HepG2 (cell line): ENCODE measurements around the gene EP300.

Source experiments
- CREB1 ChIP-seq, 2 experiments: fragments of 450-650 bp in 1 of 2; IDR thresholded peaks; 2 replicates each; pipeline ENCODE4 v1.6.1; 2016 to 2017; ENCODE audit warnings: control low read depth in 1 of 2, mild to moderate bottlenecking in 1 of 2, missing compliant biosample characterization in 1 of 2, missing genetic modification characterization in 1 of 2
- FOSL1 ChIP-seq: sonication (generic); formaldehyde crosslinking; IDR thresholded peaks from 2 replicates; pipeline ENCODE4 v1.9.0; 2021; ENCODE audit warnings: missing genetic modification reagents, borderline replicate concordance
- FOXM1 ChIP-seq: sonication (generic); formaldehyde crosslinking; IDR thresholded peaks from 2 replicates; pipeline ENCODE4 v1.5.0; 2020; ENCODE audit warnings: missing genetic modification reagents
- HMGA1 ChIP-seq: sonication (generic); formaldehyde crosslinking; conservative IDR thresholded peaks from 2 replicates; pipeline ENCODE4 v1.4.0; 2020; ENCODE audit warnings: missing genetic modification reagents
- HNF4A ChIP-seq: sonication (generic); formaldehyde crosslinking; IDR thresholded peaks from 2 replicates; pipeline ENCODE4 v1.4.0; 2020; ENCODE audit warnings: missing genetic modification reagents
- NONO ChIP-seq, 2 experiments: fragments of 450-650 bp in 1 of 2; sonication (generic) in 1 of 2; formaldehyde crosslinking in 1 of 2; IDR thresholded peaks in 1 of 2; conservative IDR thresholded peaks in 1 of 2; 2 replicates each; pipeline versions ENCODE4 v1.6.1 to v1.8.0; 2017 to 2022; ENCODE audit warnings: mild to moderate bottlenecking in 1 of 2, missing genetic modification reagents in 1 of 2, moderate library complexity in 1 of 2
- RAD21 ChIP-seq: fragments of 450-650 bp; formaldehyde crosslinking; IDR thresholded peaks from 2 replicates; pipeline ENCODE4 v1.5.0; 2020; ENCODE audit warnings: mild to moderate bottlenecking
- SNRNP70 ChIP-seq: fragments of 200-400 bp; formaldehyde crosslinking; IDR thresholded peaks from 2 replicates; pipeline ENCODE4 v1.6.1; 2017; ENCODE audit warnings: mild to moderate bottlenecking, low read depth, low read length, moderate library complexity
- ZNF510 ChIP-seq: sonication (generic); formaldehyde crosslinking; IDR thresholded peaks from 2 replicates; pipeline ENCODE4 v1.4.0; 2020; ENCODE audit warnings: low read depth, mild to moderate bottlenecking, missing genetic modification reagents
- ZNF609 ChIP-seq: sonication (generic); formaldehyde crosslinking; IDR thresholded peaks from 2 replicates; pipeline ENCODE4 v1.4.0; 2020; ENCODE audit warnings: mild to moderate bottlenecking, missing genetic modification reagents, borderline replicate concordance
- TF ChIP-seq, protein P1 (sequence below): sonication (generic); formaldehyde crosslinking; IDR thresholded peaks from 2 replicates; pipeline ENCODE4 v1.4.0; 2020; ENCODE audit warnings: missing genetic modification reagents
- TF ChIP-seq, protein P2 (sequence below), 2 experiments: IDR thresholded peaks; 2 replicates each; pipeline ENCODE4 v1.6.1; 2011 to 2012; ENCODE audit warnings: low read length in 2 of 2, borderline replicate concordance in 1 of 2, low read depth in 1 of 2, mild to moderate bottlenecking in 1 of 2, moderate library complexity in 1 of 2
- TF ChIP-seq, protein P3 (sequence below): sonication (generic); formaldehyde crosslinking; IDR thresholded peaks from 2 replicates; pipeline ENCODE4 v1.8.1; 2023; ENCODE audit warnings: mild to moderate bottlenecking, missing genetic modification reagents, borderline replicate concordance
- TF ChIP-seq, protein P4 (sequence below): sonication (generic); formaldehyde crosslinking; IDR thresholded peaks from 2 replicates; pipeline ENCODE4 v1.5.0; 2020; ENCODE audit warnings: missing genetic modification reagents

DNA sequence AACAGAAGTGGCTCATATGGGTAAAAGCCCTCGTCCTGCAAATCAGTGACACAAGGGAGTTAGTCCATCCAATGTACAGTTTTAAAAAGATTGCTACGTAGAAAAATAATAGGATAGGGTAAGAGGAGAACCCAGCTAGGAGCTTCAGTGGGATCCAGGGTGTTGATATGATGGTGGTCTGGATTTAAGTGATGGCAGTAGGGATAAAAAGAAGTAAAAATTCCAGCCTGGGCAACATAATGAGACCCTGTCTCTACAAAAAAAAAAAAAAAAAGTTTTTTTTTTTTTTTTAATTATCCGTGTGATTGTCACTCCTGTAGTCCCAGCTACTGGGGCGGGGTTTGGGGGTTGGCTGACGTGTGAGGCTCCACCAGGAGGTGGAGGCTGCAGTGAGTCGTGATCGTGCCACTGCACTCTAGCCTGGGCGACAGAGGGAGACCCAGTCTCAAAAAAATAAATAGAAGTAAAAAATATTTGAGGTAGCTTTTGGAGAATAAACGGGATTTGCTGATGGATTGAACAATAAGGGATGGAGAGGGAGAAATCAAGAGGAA lies 105.7 kb downstream of the EP300 start:
- TF ChIP-seq, protein P1, sequence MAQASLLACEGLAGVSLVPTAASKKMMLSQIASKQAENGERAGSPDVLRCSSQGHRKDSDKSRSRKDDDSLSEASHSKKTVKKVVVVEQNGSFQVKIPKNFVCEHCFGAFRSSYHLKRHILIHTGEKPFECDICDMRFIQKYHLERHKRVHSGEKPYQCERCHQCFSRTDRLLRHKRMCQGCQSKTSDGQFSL (CRISPR knock-in tag): no peak
- TF ChIP-seq FOXM1 (CRISPR knock-in tag) (no peak), ZNF609 (CRISPR knock-in tag) (no peak), NONO (IDR thresholded peaks at IDR 0.05) (no peak), NONO (CRISPR knock-in tag; conservative IDR thresholded peaks at IDR 0.05) (no peak), SNRNP70 (no peak), ZNF510 (CRISPR knock-in tag) (no peak), CREB1 (IDR thresholded peaks at IDR 0.05) (no peak), CREB1 (CRISPR knock-in tag; IDR thresholded peaks at IDR 0.05) (no peak), HNF4A (CRISPR knock-in tag) (no peak), HMGA1 (CRISPR knock-in tag) (no peak), FOSL1 (no peak), RAD21 (CRISPR knock-in tag) (no peak)
- TF ChIP-seq, protein P2, sequence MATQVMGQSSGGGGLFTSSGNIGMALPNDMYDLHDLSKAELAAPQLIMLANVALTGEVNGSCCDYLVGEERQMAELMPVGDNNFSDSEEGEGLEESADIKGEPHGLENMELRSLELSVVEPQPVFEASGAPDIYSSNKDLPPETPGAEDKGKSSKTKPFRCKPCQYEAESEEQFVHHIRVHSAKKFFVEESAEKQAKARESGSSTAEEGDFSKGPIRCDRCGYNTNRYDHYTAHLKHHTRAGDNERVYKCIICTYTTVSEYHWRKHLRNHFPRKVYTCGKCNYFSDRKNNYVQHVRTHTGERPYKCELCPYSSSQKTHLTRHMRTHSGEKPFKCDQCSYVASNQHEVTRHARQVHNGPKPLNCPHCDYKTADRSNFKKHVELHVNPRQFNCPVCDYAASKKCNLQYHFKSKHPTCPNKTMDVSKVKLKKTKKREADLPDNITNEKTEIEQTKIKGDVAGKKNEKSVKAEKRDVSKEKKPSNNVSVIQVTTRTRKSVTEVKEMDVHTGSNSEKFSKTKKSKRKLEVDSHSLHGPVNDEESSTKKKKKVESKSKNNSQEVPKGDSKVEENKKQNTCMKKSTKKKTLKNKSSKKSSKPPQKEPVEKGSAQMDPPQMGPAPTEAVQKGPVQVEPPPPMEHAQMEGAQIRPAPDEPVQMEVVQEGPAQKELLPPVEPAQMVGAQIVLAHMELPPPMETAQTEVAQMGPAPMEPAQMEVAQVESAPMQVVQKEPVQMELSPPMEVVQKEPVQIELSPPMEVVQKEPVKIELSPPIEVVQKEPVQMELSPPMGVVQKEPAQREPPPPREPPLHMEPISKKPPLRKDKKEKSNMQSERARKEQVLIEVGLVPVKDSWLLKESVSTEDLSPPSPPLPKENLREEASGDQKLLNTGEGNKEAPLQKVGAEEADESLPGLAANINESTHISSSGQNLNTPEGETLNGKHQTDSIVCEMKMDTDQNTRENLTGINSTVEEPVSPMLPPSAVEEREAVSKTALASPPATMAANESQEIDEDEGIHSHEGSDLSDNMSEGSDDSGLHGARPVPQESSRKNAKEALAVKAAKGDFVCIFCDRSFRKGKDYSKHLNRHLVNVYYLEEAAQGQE (IDR thresholded peaks at IDR 0.05; ENCODE audit: borderline replicate concordance in 1 of 2, low read depth in 1 of 2, low read length in 2 of 2): no peak
- TF ChIP-seq, protein P3, sequence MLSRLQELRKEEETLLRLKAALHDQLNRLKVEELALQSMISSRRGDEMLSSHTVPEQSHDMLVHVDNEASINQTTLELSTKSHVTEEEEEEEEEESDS (CRISPR knock-in tag): no peak
- TF ChIP-seq, protein P4, sequence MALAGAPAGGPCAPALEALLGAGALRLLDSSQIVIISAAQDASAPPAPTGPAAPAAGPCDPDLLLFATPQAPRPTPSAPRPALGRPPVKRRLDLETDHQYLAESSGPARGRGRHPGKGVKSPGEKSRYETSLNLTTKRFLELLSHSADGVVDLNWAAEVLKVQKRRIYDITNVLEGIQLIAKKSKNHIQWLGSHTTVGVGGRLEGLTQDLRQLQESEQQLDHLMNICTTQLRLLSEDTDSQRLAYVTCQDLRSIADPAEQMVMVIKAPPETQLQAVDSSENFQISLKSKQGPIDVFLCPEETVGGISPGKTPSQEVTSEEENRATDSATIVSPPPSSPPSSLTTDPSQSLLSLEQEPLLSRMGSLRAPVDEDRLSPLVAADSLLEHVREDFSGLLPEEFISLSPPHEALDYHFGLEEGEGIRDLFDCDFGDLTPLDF (CRISPR knock-in tag): no peak
